ENCODE data around the gene LRP8. TPM values are rescaled to one million over a fixed set of nuclear protein-coding genes. Genes with fewer than 3 reads are reported as not detected.
A peak's percentile ranks its signal among the peaks of the same experiment; 100 is the strongest.

The LRP8 gene
- total and polyA plus RNA-seq, 9 of the 15 experiments (the other 6 are each of a cell fraction or from before 2014, with no cell fraction given) = 7.1 to 56.1 (median 31.3) TPM

DNA sequence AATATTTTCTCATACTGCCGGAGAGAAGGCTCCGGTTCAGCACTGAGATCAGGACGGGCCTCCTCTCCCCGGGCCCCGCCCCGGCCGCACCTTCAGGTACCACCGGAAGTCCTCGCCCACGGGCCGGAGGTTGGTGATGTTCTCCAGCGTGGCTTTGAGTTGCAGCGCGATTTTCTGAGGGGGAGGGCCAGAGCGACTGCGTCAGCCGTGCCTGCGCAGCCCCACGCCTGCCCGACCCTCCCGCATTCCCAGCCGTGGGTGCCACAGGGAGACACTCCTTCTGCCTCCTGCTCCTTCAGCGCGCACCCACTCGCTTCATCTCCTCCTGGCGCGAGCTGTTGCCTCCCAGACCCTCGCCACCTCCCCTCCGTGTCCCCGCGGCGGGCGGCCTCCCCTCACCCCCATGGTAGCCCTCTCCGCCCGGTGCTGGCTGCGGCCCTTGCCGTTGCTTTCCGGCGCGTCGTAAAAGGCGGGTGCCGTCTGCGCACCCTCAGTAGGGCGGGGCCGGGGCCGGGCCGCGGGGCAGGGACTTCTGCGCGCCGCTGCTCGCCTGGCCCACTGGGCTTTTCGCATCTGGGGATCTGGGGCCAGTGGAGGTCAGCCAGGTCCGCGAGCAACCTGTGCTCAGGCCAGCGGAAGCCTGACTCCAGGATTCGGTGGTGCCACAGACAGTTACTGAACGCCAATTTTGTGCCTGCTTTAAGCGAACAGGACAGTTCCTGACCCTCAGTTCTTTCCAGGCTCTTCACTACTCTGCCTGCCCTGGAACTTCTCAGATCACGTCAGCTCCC is 107.5 kb downstream of the LRP8 start, which contains the start of gene CZIB (continued):
- TF ChIP-seq ADNP (tag; IDR thresholded peaks at IDR 0.05) = no peak
- TF ChIP-seq E2F1 (CRISPR knock-in tag; IDR thresholded peaks at IDR 0.05) = peak; percentile 68; the same call in 1 of the 2 replicates
- TF ChIP-seq, protein P1, sequence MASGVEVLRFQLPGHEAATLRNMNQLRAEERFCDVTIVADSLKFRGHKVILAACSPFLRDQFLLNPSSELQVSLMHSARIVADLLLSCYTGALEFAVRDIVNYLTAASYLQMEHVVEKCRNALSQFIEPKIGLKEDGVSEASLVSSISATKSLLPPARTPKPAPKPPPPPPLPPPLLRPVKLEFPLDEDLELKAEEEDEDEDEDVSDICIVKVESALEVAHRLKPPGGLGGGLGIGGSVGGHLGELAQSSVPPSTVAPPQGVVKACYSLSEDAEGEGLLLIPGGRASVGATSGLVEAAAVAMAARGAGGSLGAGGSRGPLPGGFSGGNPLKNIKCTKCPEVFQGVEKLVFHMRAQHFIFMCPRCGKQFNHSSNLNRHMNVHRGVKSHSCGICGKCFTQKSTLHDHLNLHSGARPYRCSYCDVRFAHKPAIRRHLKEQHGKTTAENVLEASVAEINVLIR (CRISPR knock-in tag; IDR thresholded peaks at IDR 0.05) = peak; percentile 51; the same call in 1 of the 2 replicates
- TF ChIP-seq XRCC3 (IDR thresholded peaks at IDR 0.05) = no peak
- TF ChIP-seq ZNF668 (CRISPR knock-in tag; IDR thresholded peaks at IDR 0.05) = no peak
- no peak for TF ChIP-seq CLOCK (CRISPR knock-in tag; IDR thresholded peaks at IDR 0.05; ENCODE audit: borderline replicate concordance)
- TF ChIP-seq ZSCAN32 (CRISPR knock-in tag; IDR thresholded peaks at IDR 0.05) = 0 out of 2 replicates have a peak, but pooled peaks have one; percentile 43
- no peak for TF ChIP-seq IRF2 (CRISPR knock-in tag; IDR thresholded peaks at IDR 0.05)
- no peak for TF ChIP-seq PCBP2 (IDR thresholded peaks at IDR 0.05; ENCODE audit: low read depth, low read length, poor library complexity, severe bottlenecking)
- TF ChIP-seq, protein P2, sequence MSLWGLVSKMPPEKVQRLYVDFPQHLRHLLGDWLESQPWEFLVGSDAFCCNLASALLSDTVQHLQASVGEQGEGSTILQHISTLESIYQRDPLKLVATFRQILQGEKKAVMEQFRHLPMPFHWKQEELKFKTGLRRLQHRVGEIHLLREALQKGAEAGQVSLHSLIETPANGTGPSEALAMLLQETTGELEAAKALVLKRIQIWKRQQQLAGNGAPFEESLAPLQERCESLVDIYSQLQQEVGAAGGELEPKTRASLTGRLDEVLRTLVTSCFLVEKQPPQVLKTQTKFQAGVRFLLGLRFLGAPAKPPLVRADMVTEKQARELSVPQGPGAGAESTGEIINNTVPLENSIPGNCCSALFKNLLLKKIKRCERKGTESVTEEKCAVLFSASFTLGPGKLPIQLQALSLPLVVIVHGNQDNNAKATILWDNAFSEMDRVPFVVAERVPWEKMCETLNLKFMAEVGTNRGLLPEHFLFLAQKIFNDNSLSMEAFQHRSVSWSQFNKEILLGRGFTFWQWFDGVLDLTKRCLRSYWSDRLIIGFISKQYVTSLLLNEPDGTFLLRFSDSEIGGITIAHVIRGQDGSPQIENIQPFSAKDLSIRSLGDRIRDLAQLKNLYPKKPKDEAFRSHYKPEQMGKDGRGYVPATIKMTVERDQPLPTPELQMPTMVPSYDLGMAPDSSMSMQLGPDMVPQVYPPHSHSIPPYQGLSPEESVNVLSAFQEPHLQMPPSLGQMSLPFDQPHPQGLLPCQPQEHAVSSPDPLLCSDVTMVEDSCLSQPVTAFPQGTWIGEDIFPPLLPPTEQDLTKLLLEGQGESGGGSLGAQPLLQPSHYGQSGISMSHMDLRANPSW (CRISPR knock-in tag; IDR thresholded peaks at IDR 0.05) = no peak; the same call in 1 of the 2 replicates
- TF ChIP-seq CBX2 (IDR thresholded peaks at IDR 0.05; ENCODE audit: insufficient read depth, low read length, poor library complexity, severe bottlenecking) = no peak
- TF ChIP-seq U2AF1 (optimal IDR thresholded peaks at IDR 0.05; ENCODE audit: low read depth, low read length) = no peak
- peak; percentile 85 for TF ChIP-seq PML (IDR thresholded peaks at IDR 0.05; ENCODE audit: low read length)
- TF ChIP-seq PHB (CRISPR knock-in tag; IDR thresholded peaks at IDR 0.05) = 0 out of 2 replicates have a peak, but pooled peaks have one; percentile 18
- TF ChIP-seq TSC22D4 (tag; IDR thresholded peaks at IDR 0.05) = no peak
- no peak for TF ChIP-seq CAMTA2 (CRISPR knock-in tag; conservative IDR thresholded peaks at IDR 0.05)
- no peak for TF ChIP-seq ZNF76 (CRISPR knock-in tag; IDR thresholded peaks at IDR 0.05; ENCODE audit: borderline replicate concordance)
- no peak for TF ChIP-seq PTTG1 (tag; IDR thresholded peaks at IDR 0.05; ENCODE audit: low read depth)
- TF ChIP-seq SNIP1 (IDR thresholded peaks at IDR 0.05; ENCODE audit: low read depth) = no peak

Measured in K562 (cell line).